ENCODE data around the gene PTCRA.
"Not testable (repeated sequence)": the region's sequence is repeated elsewhere in the genome, so short reads cannot be mapped to it uniquely, and the experiment has no call there.

The PTCRA gene

GRCh38 chr6:42904467-42904866 lies 11.4 kb upstream of the PTCRA start:
- no peak for DNase-seq

DNA sequence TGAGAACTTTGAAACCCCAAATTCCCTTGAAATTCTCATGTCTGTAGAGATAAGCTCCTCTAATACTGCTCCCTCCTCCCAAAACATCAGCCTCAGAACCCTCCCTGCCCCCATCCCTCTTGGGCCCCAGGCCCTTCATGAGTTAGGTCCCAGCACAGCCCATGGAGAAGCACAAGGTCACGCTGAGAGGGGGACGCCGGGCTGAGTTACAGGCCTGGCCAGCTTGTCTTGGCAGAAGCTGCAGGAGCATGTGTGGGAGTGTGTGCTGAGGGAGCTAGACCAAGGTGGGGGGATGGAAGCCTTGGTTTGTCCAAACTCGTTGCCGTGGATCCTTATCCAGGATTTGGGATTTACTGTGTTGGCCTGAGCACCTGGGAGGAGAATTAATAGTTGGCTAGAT lies 8.5 kb upstream of the PTCRA start:
- DNase-seq, result no peak

GRCh38 chr6:42909835-42910234 lies 6.0 kb upstream of the PTCRA start:
- no peak for DNase-seq

- no peak for DNase-seq
Observed at GRCh38 chr6:42911171-42912021, 4.5 kb upstream of the PTCRA start.

GRCh38 chr6:42914546-42914945 lies 1.3 kb upstream of the PTCRA start:
- no peak for DNase-seq

GRCh38 chr6:42916288-42916687 lies 435 bp downstream of the PTCRA start:
- DNase-seq, result no peak

GRCh38 chr6:42921801-42922200 lies 5.9 kb downstream of the PTCRA start:
- DNase-seq, result no peak

- DNase-seq, result no peak
Observed at GRCh38 chr6:42923666-42924065, 7.8 kb downstream of the PTCRA start.

- DNase-seq, result no peak
Observed at GRCh38 chr6:42925248-42925857, 9.5 kb downstream of the PTCRA start.

GRCh38 chr6:42928986-42929820 lies 13.3 kb downstream of the PTCRA start, which contains the start of gene CNPY3:
TSS of gene CNPY3 (plus strand) at chr6:42929480. CDS start at chr6:42929571, 91 bp downstream.
- peak; percentile 95 for DNase-seq

DNA sequence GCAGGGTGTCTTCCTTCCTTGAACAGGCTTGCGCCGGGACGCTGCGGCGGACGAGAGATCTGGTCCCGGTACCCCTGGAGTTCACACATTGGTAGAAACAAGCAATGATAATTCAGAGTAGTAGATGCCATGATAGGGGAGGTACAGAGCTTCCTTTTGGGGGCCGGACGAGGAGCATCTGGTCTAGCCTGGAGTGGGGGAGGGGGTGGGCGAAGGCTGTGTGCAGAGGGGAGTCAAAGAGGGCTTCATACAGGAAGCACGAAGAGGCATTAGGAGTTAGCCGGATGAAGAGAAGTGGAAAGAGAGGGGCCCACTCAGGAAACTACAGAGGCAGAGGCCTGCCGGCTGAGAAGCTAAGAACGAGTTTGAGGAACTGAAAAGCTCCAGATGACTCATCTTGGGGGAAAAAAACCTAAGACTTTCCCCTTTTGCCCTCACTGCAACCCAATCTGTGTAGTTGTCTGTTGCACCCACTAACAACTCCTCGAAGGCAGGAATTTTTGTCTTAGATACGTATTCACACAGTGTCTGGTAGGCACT lies 14.0 kb downstream of the PTCRA start:
- no peak for DNase-seq

- DNase-seq, result no peak
Observed at GRCh38 chr6:42932412-42932811, 16.6 kb downstream of the PTCRA start.

DNA sequence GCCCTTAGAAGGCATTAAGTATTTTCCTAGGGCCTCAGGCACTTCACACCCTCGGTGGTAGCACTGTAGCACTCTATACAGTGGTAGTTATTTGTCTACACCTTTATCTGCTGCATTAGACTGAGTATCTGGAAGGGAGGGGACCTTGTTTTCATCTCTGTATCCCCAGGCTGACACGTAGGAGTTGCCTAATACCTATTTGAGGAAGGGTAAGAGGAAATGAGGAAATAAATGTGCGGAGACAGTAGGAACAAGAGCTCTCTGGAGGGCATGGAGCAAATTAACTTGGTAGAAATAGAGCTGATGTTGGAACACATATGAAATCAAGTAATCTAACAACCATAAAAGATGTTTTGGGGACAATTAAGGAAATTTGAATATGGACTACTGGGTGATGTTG lies 17.4 kb downstream of the PTCRA start:
- no peak for DNase-seq

DNA sequence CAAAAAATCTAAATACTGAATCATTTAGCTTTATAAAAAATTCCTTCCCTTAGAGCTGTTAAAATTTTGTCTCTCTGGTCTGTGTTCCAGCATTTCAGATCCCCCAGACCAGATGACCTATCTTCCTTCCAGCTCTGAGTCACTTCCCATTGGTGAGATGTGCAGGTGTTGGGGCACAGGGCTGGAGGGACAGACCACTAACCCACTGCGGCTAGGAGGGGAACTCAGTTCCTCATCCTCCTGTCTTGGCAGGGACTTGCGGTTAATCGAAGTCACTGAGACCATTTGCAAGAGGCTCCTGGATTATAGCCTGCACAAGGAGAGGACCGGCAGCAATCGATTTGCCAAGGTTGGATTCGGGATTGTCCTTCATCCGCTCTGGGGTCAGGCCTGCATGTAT lies 19.5 kb downstream of the PTCRA start:
- no peak for DNase-seq

- DNase-seq, result no peak
Observed at GRCh38 chr6:42936398-42936797, 20.5 kb downstream of the PTCRA start.

DNA sequence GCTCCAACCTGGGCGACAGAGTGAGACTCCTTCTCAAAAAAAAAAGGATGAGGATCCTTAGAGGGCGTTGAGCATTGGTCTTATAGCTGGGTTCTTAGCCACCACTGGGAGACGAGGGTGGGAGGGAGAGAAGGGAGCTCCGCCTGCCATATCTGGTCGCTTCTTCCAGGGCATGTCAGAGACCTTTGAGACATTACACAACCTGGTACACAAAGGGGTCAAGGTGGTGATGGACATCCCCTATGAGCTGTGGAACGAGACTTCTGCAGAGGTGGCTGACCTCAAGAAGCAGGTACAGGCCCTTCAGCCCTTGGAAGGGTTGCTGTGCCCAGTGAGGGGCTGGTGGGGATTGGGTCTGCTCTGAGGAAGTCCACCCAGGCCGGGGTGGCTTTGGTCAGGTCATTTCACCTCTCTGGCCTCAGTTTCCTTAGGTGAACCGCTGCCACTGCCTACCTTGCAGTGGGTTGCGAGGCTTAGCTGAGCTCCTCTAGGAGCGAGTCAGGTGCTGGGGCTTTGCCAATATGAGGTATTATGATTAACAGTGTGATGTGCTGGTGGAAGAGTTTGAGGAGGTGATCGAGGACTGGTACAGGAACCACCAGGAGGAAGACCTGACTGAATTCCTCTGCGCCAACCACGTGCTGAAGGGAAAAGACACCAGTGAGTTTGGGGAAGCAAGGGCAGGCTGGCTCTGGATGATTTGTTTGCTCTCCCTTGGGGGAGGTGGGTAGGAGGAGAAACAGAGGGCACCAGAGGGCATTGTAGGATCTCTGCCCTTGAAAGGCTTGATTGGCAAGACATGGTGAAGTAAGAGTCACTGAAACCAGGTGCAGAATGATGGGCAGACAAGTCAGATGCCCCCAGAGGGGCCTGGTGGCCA lies 21.9 kb downstream of the PTCRA start:
- DNase-seq, result no peak

- DNase-seq, result no peak
Observed at GRCh38 chr6:42938428-42938796, 22.6 kb downstream of the PTCRA start.

DNA sequence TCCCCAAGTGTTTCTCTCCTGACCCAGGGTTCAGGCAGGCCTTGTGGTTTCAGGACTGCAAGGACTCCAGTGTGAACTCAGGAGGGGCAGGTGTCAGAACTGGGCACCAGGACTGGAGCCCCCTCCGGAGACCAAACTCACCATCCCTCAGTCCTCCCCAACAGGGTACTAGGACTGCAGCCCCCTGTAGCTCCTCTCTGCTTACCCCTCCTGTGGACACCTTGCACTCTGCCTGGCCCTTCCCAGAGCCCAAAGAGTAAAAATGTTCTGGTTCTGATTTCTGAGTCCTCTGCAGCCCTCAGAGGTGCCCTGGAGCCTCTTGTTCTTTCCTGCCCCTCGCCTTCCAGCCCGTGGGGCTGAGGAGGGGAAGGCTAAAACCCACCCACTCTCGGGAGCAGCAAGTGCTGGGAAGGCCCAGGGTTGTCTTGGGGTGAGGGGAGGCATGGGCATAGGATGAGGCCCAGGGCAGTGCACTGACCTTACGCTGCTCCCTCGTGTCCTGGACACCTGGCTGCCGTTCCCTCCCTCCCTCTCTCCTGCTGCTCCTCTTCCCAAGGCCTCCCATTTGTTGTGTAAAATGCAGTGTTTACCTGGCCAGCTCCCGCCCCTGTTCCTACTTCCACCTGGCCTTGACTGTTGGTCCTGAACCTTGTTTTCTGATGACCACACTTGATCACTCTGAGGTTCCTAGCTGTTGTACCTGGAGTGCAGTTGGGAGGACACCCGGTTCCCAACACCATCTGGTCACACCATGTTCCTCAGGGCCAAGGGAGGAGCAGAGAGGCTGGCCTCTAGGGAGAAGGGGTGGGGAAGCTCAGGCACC lies 23.3 kb downstream of the PTCRA start:
- DNase-seq, result no peak

- no peak for DNase-seq
Observed at GRCh38 chr6:42939810-42940167, 23.9 kb downstream of the PTCRA start.

DNA sequence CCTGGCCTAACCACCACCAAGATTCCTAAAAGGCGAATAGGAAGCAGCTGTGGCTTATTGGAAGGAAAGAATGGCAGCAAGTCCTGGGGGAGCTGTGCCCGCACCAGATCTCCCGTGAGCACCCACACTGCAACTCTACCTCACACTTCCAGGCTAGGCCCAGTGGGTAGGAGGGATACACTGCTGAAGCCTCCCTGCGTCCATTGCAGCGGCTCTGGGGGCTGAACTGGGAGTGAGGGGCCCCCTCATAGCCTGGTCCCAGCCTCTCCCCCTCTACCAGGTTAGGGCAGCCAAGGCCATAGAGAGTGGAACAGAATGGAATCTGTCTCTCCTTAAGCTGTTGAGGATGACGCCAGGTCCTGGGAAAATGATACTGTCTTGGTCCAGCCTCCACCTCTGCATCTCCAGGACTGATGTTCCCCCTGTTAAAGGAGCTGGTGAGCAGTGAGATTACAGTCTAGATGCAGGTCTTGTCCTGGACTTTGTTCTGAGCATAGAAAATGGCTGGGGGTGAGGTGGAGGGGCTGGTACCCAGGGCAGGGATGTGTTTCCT lies 24.7 kb downstream of the PTCRA start:
- DNase-seq, result no peak

DNA sequence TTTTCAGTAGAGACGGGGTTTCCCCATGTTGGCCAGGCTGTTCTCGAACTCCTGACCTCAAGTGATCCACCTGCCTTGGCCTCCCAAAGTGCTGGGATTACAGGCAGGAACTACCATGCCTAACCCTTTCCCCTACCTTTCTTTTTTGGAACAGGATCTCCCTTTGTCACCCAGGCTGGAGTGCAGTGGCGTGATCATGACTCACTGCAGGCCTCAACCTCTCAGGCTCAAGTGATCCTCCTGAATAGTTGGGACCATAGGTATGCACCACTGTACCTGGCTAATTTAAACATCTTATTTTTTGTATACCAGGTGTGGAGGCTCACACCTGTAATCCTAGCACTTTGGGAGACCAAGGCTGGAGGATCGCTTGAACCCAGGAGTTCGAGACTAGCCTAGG lies 25.5 kb downstream of the PTCRA start:
- DNase-seq, result not testable (repeated sequence)
